T47D (cell line): ENCODE data around the gene ZFP82.
A peak's percentile ranks its signal among the peaks of the same experiment; 100 is the strongest.

ENCODE experiments used
- DNase-seq, 2 experiments: peaks; one replicate each; pipeline versions ENCODE4 v3.0.0 to v3.0.0-alpha.2; 2011 to 2012; ENCODE audit warnings: low read depth in 1 of 2, low spot score in 1 of 2
- JUND ChIP-seq: IDR thresholded peaks from 2 replicates; pipeline ENCODE4 v1.6.1; 2012; ENCODE audit warnings: low read depth
- in situ Hi-C: cut with HindIII; loops from 2 replicates; pipeline ENCODE4 v1.10.0; 2016; ENCODE audit warnings: low sequenced_read_pairs, low pct_unique_long_range_greater_than_20kb

Gene ZFP82

DNA sequence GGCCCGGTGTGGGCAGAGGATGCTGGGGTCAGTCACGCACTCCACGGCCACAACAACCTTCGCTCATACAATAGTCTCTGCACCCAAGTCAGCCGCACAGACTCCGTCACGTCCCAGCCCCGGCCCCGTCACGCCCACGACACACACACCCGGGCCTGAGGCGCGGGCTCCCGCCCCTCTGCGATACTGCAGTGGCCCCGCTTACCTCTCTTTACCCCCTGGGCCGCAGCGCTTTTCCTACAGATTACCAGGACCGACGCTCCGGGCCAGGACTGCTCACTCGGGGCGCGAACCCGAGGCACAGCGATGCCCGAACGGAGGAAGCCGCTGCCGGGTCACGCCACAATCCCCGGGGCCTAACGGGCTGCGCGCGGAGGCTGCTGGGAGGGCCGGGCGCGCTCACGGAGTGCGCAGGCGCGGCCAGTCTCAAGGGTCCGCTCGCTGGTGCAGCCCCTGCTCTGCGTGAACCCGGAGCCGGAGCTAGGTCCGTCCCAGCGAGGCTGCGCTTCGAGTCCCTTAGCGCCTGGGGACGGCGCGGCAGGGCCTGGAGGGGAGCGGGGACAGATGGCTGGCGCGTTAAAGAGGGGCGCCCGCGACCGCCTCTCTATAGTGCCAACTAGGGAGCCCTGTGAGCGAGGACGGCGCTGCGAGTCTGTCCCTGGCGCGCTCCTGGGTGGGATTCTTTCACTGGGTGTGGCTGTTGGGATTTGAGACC is at the start of gene ZFP82:
Gene ZFP82 (minus strand): TSS at position 358 of the 715 bp plus-strand sequence. CDS start 8,855 bp downstream, outside the sequence.
- in situ Hi-C loops = no loop called here
- peak; percentile 73 for DNase-seq
- TF ChIP-seq JUND = no peak

DNA sequence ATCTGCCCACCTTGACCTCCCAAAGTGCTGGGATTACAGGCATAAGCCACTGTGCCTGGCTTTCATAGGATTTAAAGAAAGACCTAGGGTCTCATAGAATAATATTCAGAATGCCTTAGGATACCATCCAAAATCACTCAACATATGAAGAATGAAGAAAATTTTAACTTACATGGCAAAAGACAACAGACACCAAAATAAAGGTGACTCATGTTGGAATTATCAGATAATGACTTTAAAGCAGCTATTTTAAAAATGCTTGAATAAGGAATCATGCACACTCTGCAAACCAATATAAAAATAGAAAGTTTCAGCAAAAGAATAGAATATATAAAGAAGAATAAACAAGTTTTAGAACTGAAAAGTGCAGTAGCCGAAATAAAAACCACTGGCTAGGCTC is 41.6 kb upstream of the ZFP82 start:
- no peak for TF ChIP-seq JUND
- in situ Hi-C loops = no loop called here
- no peak for DNase-seq

- TF ChIP-seq JUND = no peak
- in situ Hi-C loops = no loop called here
- DNase-seq = no peak
Observed at GRCh38 chr19:36456831-36457230, 38.4 kb upstream of the ZFP82 start.

- no peak for TF ChIP-seq JUND
- no peak for DNase-seq
- in situ Hi-C loops = no loop called here
Observed at GRCh38 chr19:36449059-36449670, 30.7 kb upstream of the ZFP82 start.

DNA sequence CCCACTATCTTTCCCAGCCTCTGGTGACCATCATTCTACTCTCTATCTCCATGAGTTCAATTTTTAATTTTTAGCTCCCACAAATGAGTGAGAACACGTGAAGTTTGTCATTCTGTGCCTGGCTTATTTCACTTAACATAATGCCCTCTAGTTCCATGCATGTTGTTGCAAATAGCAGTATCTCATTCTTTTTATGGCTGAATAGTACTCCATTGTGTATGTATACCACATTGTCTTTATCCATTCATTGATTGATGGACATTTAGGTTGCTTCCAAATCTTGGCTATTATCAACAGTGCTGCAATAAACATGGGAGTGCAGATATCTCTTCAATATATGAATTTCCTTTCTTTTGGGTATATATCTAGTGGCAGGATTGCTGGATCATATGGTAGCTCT is 22.9 kb upstream of the ZFP82 start:
- in situ Hi-C loops = no loop called here
- TF ChIP-seq JUND = no peak
- no peak for DNase-seq

DNA sequence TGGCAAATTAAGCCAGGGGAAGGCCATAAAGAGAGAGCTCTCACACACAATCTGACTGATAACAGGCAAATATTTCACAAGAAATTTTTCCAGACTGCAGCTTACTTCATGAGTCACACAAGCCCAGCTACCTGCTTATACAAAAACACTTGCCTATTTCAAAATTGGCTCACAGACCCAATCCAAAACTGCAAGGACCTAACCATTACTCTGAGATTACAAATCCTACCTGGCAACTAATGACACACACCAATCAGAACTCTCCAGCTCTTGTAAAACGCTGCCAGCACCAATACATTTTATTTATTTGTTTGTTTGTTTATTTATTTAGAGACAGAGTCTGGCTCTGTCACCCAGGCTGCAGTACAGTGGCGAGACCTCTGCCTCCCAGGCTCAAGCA is 18.1 kb upstream of the ZFP82 start:
- in situ Hi-C loops = no loop called here
- peak in 1 of 2 experiments; percentile 61 for DNase-seq

DNA sequence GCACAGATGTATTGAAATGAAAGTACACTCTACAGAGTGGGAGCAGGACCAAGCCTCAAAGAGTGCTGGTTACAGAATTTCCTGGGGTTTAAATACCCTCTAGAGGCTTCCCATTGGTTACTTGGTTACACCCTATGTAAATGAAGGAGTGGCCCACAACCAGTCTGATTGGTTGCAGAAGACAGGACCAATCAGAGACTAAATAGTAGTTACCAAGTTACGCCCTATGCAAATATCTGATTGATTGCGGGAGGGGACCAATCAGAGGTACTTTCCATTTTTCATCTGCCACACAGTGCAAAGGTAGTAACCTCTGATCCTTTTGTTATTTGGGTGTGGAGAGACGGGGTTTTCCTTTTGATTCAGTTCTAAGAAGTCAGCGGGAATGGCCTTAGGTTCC is 5.5 kb upstream of the ZFP82 start:
- no peak for TF ChIP-seq JUND
- in situ Hi-C loops = no loop called here
- DNase-seq = peak in 1 of 2 experiments; percentile 66

More for the DNA sequence above, 18.1 kb upstream of the ZFP82 start:
- no peak for TF ChIP-seq JUND

DNA sequence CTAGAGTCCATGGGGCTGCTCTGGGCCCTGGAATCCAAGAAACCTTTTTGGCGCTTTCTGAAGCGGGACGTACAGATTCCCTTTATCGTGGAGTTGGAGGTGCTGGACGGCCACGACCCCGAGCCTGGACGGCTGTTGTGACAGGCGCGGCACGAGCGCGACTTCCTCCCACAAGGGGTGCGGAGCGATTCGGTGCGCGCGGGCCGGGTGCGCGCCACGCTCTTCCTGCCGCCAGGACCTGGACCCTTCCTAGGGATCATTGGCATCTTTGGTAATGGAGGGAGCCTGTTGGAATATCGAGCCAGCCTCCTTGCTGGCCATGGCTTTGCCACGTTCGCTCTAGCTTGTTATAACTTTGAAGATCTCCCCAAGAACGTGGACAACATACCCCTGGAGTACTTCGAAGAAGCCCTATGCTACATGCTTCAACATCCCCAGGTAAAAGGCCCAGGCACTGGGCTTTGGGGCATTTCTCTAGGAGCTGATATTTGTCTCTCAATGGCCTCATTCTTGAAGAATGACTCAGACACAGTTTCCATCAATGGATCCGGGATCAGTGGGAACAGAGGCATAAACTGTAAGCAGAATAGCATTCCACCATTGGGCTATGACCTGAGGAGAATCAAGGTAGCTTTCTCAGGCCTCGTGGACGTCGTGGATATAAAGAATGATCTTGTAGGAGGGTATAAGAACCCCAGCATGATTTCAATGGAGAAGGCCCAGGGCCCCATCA is 3.5 kb upstream of the ZFP82 start:
- TF ChIP-seq JUND = no peak
- DNase-seq = no peak
- in situ Hi-C loops = no loop called here

- in situ Hi-C loops = no loop called here
- peak; percentile 26 to 48 for DNase-seq
- TF ChIP-seq JUND = no peak
Observed at GRCh38 chr19:36420961-36421748, 2.7 kb upstream of the ZFP82 start.

DNA sequence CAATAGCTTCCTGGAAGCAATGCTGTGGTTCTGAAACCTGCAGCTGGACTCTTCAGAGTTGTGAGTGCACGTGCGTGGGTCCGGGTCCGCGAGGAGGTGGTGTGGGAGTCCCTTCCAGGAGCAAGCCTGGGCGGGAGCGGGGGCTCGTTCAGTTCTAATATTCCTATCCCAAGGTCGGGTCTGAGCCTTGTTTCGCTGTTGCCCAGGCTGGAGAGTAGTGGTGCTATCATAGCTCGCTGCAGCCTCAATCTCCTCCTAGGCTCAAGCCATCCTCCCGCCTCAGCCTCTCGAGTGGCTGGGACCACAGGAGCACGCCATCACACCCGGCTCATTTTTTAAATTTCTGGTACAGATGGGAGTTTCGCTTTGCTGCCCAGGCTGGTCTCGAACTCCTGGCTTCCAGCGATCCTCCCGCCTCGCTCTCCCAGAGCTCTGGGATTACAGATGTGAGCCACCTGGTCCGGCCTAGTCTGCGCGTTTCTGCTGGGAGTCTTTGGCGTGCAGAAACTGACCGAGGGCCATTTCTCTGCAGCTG is 625 bp downstream of the ZFP82 start:
- no peak for DNase-seq
- in situ Hi-C loops = no loop called here
- TF ChIP-seq JUND = no peak

- in situ Hi-C loops = no loop called here
- TF ChIP-seq JUND = no peak
- no peak for DNase-seq
Observed at GRCh38 chr19:36409841-36410240, 8.6 kb downstream of the ZFP82 start.

DNA sequence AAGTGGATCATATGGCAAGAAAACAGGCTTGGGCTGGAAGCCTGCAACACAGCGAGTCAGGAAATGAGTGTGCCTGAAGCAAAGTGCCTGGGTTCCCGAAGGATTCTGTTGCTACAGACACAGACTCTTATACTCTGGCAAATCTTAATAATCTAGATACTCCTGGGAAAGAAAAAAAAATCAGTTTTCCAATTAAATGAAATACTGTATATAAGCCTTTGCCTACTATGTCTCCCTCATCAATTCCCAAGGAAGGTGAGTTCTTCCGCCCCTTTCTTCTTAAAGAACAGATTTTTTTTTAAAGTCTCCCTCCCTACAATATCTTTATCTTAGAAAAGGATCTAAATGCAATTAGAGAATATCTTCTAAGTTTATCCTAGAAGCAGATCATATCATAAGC is 10.3 kb downstream of the ZFP82 start:
- no peak for DNase-seq
- in situ Hi-C loops = no loop called here
- TF ChIP-seq JUND = no peak
